HG02852 (cell line): ENCODE results near the gene CDC42.

ENCODE experiments used
- ATAC-seq: cut with Tn5 transposase; IDR thresholded peaks from one replicate; pipeline ENCODE4 v1.9.1; 2021; ENCODE audit warnings: mild to moderate bottlenecking, moderate library complexity; ENCODE audit not compliant: unreplicated experiment

CDC42 gene

DNA sequence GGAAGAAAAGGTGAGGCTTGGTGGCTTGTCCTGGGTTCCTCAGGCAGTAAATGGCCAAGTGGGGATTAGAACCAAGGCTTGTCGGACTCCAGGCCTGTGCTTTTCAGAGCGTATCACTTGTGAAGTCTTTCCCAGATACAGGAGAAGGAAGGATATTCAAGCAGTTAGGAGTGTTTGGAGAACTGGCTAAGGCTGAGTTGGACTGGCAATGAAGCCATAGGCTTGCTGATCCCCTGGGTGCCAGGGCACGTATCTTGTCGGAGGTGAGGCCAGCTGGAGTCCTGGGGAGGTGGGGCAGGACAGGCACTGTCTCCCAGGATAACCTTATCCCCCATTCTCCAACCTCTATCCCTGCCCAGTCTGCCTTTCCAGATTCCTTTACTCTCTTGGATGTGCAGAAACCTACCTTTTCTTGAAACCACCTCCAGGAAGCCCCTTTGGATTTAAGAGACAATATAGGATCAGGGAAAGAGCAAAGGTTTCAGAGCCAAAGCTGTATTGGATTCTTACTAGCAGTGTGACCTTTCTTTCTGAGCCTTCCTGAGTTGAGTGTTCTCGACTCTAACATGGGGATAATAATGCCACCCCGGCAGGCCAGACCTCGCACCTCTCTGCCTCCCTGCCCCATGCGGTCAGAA is 72.2 kb downstream of the CDC42 start:
- ATAC-seq: no peak

DNA sequence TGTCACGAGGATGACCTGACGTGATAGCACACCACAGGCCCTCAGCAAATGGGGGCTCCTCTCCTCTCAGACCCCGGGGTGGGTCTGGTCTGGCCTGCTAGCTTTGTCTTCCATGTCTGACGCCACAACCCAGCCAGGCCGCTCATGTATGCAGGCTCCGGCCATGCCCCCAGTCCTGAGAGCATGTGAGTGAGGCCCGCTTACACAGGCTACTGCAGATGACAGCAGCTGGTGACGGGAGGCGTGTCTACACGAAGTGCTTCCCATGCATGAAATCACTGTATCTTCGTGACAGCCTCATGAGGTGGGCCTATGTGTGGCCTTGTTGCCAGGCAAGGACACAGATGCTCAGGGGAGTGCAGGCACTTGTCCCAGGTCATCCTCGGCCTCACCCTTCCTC is 74.0 kb downstream of the CDC42 start:
- no peak for ATAC-seq

DNA sequence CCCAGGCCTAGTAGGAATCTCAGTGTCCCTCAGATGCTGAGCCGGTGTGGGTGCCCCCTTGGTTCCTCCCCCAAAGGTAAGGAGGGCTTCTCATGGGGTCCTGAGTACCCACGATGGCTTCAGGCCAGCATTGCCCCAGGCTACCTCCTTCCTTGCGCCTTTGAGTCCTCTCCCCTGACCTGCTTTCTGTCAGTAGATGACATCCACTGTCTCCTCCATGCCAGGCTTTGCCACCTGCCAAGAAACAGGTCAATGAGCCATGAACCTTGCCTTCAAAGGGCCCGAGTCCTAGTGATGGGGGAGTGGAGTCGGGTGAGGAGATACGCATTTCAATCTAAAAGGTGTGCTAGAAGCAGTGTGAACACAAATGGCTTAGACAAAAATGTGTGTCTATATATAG is 74.7 kb downstream of the CDC42 start:
- no peak for ATAC-seq

GRCh38 chr1:22127731-22128130 is 75.2 kb downstream of the CDC42 start:
- ATAC-seq: no peak

GRCh38 chr1:22128392-22128791 is 75.9 kb downstream of the CDC42 start:
- ATAC-seq: no peak

GRCh38 chr1:22129501-22130117 is 77.1 kb downstream of the CDC42 start:
- ATAC-seq: no peak

- no peak for ATAC-seq
Measured at GRCh38 chr1:22131062-22131461, 78.6 kb downstream of the CDC42 start.

GRCh38 chr1:22131875-22132486 is 79.5 kb downstream of the CDC42 start:
- ATAC-seq: no peak

DNA sequence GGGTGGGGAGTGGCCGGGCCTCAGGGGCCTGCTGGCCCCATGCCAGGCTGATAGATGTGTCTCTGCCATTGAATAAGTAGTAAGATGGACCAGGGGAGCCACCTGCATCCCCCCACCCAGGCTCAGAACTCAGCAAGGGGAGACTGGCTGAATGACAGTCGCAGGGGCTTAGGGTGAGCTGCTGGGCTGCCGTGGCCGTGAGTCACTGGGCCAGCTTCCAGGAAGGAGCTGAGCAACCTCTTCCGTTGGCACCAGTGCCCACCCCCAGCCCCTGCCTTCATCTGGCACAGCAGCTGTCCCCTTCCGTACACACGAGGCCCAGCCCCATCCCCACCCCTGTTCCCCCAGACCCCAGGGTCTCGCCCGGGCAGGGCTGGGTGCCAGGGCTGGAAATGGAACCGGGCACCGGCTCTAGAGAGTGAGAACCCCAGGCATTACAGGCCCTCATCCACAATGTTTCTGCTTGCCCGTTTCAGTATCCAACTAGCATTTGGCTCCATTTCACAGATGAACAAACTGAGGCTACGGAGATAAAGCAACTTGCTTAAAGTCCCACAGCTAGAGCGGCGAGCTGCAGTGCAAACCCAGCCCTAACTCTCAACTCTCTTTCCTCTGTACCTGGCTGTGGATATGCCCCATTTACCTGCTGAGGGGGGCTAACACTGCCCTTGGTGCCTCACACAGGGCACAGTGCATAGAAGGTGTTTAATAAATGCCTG is 80.2 kb downstream of the CDC42 start:
- no peak for ATAC-seq

- no peak for ATAC-seq
Measured at GRCh38 chr1:22133247-22133930, 80.9 kb downstream of the CDC42 start.

DNA sequence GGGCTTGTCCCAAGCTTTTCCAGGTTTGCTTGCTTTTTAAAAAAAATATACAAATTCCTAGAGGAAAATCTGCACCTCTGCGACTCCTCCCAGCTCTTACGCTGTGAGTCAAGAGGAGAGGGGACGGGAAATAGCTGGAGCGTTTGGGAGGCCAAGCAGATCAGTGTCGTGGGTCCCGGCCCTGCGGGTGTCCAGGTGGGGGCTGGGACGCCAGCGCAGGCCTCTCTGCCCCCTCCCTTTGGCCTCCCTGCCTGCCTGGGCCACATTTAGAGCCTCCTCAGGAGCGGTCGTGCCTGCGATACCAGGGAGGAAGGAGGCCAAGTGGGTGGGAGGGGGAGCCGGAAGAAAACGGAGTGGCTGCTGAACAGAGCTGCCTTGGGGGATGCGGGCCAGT is 81.4 kb downstream of the CDC42 start:
- ATAC-seq: no peak

DNA sequence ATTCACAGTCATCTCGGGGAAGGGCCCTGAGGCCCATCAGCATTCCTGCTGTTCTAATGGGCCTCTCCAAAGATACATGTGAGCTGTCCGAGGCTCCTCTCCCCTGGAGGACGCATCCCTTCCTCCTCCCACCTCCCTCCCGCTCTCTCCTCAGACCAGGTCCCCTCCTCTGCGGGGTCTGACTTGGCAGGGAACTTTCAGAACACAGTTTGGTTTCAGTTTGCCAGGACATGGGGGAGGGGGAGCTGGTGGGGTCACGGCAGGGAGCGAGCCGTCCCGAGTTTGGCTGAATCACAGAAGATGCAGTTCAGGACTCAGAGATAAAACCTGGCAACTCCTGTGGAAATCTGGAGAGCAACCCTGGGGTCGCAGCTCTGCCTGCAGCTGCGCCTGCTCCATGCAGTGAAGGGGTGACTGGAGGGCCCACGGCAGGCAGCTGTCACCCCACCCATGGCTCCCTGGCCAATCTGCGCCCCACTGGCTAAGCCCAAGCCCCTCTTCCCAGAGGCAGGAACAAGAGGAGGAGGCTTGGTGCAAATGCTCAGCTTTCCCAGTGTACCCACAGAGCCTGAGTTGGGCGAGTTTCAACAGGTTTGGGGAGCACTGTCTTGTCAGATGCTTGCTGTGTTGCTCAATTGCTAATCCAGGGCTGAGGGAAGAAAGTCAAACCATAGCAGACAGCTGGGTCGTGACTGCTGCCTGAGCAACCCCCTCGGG is 84.7 kb downstream of the CDC42 start:
- ATAC-seq: no peak

- no peak for ATAC-seq
Measured at GRCh38 chr1:22139066-22139594, 86.6 kb downstream of the CDC42 start.

DNA sequence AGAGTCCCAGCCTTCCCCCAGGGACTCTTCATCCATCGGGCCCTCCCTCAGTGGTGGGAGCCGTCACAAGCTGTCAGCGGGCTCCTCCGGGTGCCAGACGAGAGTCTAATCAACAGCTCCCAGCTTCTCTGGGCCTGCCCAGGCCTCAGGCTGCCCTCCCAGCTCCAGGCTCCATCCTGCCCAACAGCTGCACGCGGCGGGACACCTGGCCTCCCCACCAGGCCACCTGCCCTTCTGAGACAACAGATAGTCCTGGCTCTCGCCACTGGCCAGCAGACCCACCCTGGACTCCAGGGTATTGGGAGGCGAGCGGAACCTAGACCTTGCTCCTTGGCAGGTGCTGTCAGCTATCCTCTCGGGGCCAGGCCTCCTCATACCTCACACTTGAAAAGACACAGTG is 87.3 kb downstream of the CDC42 start:
- no peak for ATAC-seq
